H9 (cell line): ENCODE results near the gene ABCB11. TPM values are rescaled to one million over a fixed set of nuclear protein-coding genes. Genes with fewer than 3 reads are reported as not detected.

Source experiments
- DNase-seq: peaks from one replicate; pipeline ENCODE4 v3.0.0-alpha.2; 2017
- H2AFZ ChIP-seq: one replicate; pipeline ENCODE4 v1.6.1; 2013; ENCODE audit warnings: mild to moderate bottlenecking, low read length, control low read depth, moderate library complexity
- H2AK5ac ChIP-seq: 2 replicates; pipeline ENCODE4 v1.6.1; 2013; ENCODE audit warnings: low read length, control low read depth, mixed read lengths; ENCODE audit not compliant: insufficient read length
- H2BK120ac ChIP-seq: one replicate; pipeline ENCODE4 v1.6.1; 2013; ENCODE audit warnings: low read depth, mild to moderate bottlenecking, low read length, control low read depth, inconsistent platforms; ENCODE audit not compliant: poor library complexity, severe bottlenecking
- H2BK12ac ChIP-seq: 2 replicates; pipeline ENCODE4 v1.6.1; 2013; ENCODE audit warnings: low read length, control low read depth, mixed read lengths, low read depth; ENCODE audit not compliant: insufficient read length
- H2BK15ac ChIP-seq: 2 replicates; pipeline ENCODE4 v1.6.1; 2013; ENCODE audit warnings: low read depth, low read length, control low read depth
- H2BK20ac ChIP-seq: one replicate; pipeline ENCODE4 v1.6.1; 2013; ENCODE audit warnings: low read depth, mild to moderate bottlenecking, low read length, control low read depth, inconsistent platforms; ENCODE audit not compliant: poor library complexity, severe bottlenecking
- H2BK5ac ChIP-seq: 2 replicates; pipeline ENCODE4 v1.6.1; 2013; ENCODE audit warnings: low read length, control low read depth, mixed read lengths; ENCODE audit not compliant: insufficient read length
- H3K14ac ChIP-seq: 2 replicates; pipeline ENCODE4 v1.6.1; 2013; ENCODE audit warnings: low read length, control low read depth; ENCODE audit not compliant: insufficient read depth
- H3K18ac ChIP-seq: 2 replicates; pipeline ENCODE4 v1.6.1; 2013; ENCODE audit warnings: low read depth, mild to moderate bottlenecking, mixed read lengths, low read length, control low read depth; ENCODE audit not compliant: insufficient read length
- H3K23ac ChIP-seq: 2 replicates; pipeline ENCODE4 v1.6.1; 2013; ENCODE audit warnings: low read length, control low read depth, mixed read lengths, low read depth; ENCODE audit not compliant: insufficient read length
- H3K23me2 ChIP-seq: 2 replicates; pipeline ENCODE4 v1.6.1; 2013; ENCODE audit warnings: low read depth, mild to moderate bottlenecking, mixed read lengths, low read length, control low read depth; ENCODE audit not compliant: insufficient read length, poor library complexity, severe bottlenecking
- H3K27ac ChIP-seq: 2 replicates; pipeline ENCODE4 v1.5.1; 2013; ENCODE audit warnings: low read length, control low read depth, mixed read lengths, low read depth; ENCODE audit not compliant: insufficient read length
- H3K27me3 ChIP-seq: 2 replicates; pipeline ENCODE4 v1.6.1; 2013; ENCODE audit warnings: low read length, control low read depth, inconsistent platforms; ENCODE audit not compliant: insufficient read depth
- H3K4ac ChIP-seq: 2 replicates; pipeline ENCODE4 v1.6.1; 2013; ENCODE audit warnings: low read depth, mild to moderate bottlenecking, control low read depth, inconsistent platforms, low read length, moderate library complexity
- H3K4me1 ChIP-seq: 2 replicates; pipeline ENCODE4 v1.6.1; 2013; ENCODE audit warnings: low read length, control low read depth, inconsistent platforms; ENCODE audit not compliant: insufficient read depth
- H3K4me2 ChIP-seq: 2 replicates; pipeline ENCODE4 v1.6.1; 2013; ENCODE audit warnings: low read length, control low read depth, mixed read lengths; ENCODE audit not compliant: insufficient read length, insufficient read depth
- H3K56ac ChIP-seq: 2 replicates; pipeline ENCODE4 v1.6.1; 2013; ENCODE audit warnings: low read depth, mild to moderate bottlenecking, mixed read lengths, low read length, control low read depth; ENCODE audit not compliant: insufficient read length
- H3K79me1 ChIP-seq: 2 replicates; pipeline ENCODE4 v1.6.1; 2013; ENCODE audit warnings: low read depth, mild to moderate bottlenecking, moderate library complexity, low read length, control low read depth, inconsistent platforms; ENCODE audit not compliant: insufficient read depth, poor library complexity, severe bottlenecking
- H3K79me2 ChIP-seq: 2 replicates; pipeline ENCODE4 v1.6.1; 2013; ENCODE audit warnings: low read length, control low read depth, inconsistent platforms; ENCODE audit not compliant: insufficient read depth
- H3K9ac ChIP-seq: 2 replicates; pipeline ENCODE4 v1.6.1; 2013; ENCODE audit warnings: low read length, control low read depth, mixed read lengths; ENCODE audit not compliant: insufficient read length; ENCODE audit errors: extremely low read depth
- H3K9me3 ChIP-seq: one replicate; pipeline ENCODE4 v1.6.1; 2013; ENCODE audit warnings: low read depth, low read length, inconsistent platforms; ENCODE audit not compliant: control insufficient read depth
- H3T11ph ChIP-seq: one replicate; pipeline ENCODE4 v1.6.1; 2013; ENCODE audit warnings: mild to moderate bottlenecking, low read length, control low read depth, inconsistent platforms
- H4K20me1 ChIP-seq: one replicate; pipeline ENCODE4 v1.6.1; 2013; ENCODE audit not compliant: control insufficient read depth, insufficient read length, insufficient read depth
- H4K5ac ChIP-seq: 2 replicates; pipeline ENCODE4 v1.6.1; 2013; ENCODE audit warnings: low read depth, mild to moderate bottlenecking, mixed read lengths, low read length, control low read depth; ENCODE audit not compliant: insufficient read length
- H4K8ac ChIP-seq: replicated peaks from 2 replicates; pipeline ENCODE4 v1.6.1; 2013; ENCODE audit warnings: low read length, control low read depth, mixed read lengths, low read depth; ENCODE audit not compliant: insufficient read length
- H4K91ac ChIP-seq: 2 replicates; pipeline ENCODE4 v1.6.1; 2013; ENCODE audit warnings: low read depth, mild to moderate bottlenecking, moderate library complexity, mixed read lengths, low read length, control low read depth; ENCODE audit not compliant: insufficient read length
- H3K27ac Mint-ChIP-seq, 3 experiments: 2 replicates in 2 of 3; 3 replicates in 1 of 3; pipeline ENCODE4 v1.8.0; 2020 to 2021; ENCODE audit warnings: mixed read lengths in 3 of 3, mild to moderate bottlenecking in 1 of 3, moderate library complexity in 1 of 3
- H3K27me3 Mint-ChIP-seq: 2 replicates; pipeline ENCODE4 v1.8.0; 2021; ENCODE audit warnings: low read depth, mild to moderate bottlenecking, moderate library complexity, mixed read lengths
- H3K36me3 Mint-ChIP-seq, 3 experiments: 2 replicates in 2 of 3; 3 replicates in 1 of 3; pipeline ENCODE4 v1.8.0; 2020 to 2021; ENCODE audit warnings: low read depth in 3 of 3, mixed read lengths in 3 of 3; ENCODE audit not compliant: insufficient read depth in 1 of 3
- H3K4me1 Mint-ChIP-seq, 2 experiments: 2 replicates each; pipeline ENCODE4 v1.8.0; 2020; ENCODE audit warnings: mixed read lengths in 2 of 2
- H3K4me3 Mint-ChIP-seq, 2 experiments: 2 replicates in 1 of 2; 3 replicates in 1 of 2; pipeline ENCODE4 v1.8.0; 2020 to 2021; ENCODE audit warnings: mild to moderate bottlenecking in 2 of 2, mixed read lengths in 2 of 2, moderate library complexity in 1 of 2
- H3K9me3 Mint-ChIP-seq, 2 experiments: 2 replicates in 1 of 2; 3 replicates in 1 of 2; pipeline ENCODE4 v1.8.0; 2020; ENCODE audit warnings: mild to moderate bottlenecking in 2 of 2, mixed read lengths in 2 of 2, moderate library complexity in 1 of 2
- CTCF ChIP-seq: fragments of 200-600 bp; sonication (generic); conservative IDR thresholded peaks from 3 replicates; pipeline ENCODE4 v1.8.0; 2021; ENCODE audit warnings: antibody characterized with exemption, mild to moderate bottlenecking
- WGBS: extraction: QIAGEN DNeasy Blood & Tissue Kit; methylation state at CpG from one replicate; pipeline ENCODE4 v1.1.7; 2013; ENCODE audit warnings: missing lambda C conversion rate, low lambda C conversion rate, mixed read lengths; ENCODE audit not compliant: insufficient read length; ENCODE audit errors: extremely low coverage; 5-methylcytosine and 5-hydroxymethylcytosine counted together
- total RNA-seq: library from RNA; stranded (reverse); gene quantifications from 2 replicates; pipeline ENCODE4 v1.2.1, GENCODE V29; 2021

The ABCB11 gene
- total RNA-seq, 1 experiment from 2014 or later: not detected

GRCh38 chr2:168976034-168976654 is 55.0 kb downstream of the ABCB11 start:
- Histone ChIP-seq H2BK5ac (no peak overlapping the region), H3K4me2 (no peak overlapping the region), H3K27ac (no peak overlapping the region), H4K91ac (no peak overlapping the region), H3K9me3 (no peaks in the 10 kb centered on the region), H3K27me3 (no peaks in the 10 kb centered on the region), H3K56ac (no peak overlapping the region), H3K4me1 (no peaks in the 10 kb centered on the region), H3K79me2 (no peaks in the 10 kb centered on the region), H3K4ac (no peak overlapping the region), H2BK15ac (no peak overlapping the region), H4K20me1 (no peaks in the 10 kb centered on the region), H2BK12ac (no peak overlapping the region), H3K23ac (no peak overlapping the region), H3K79me1 (no peaks in the 10 kb centered on the region), H3K9ac (no peak overlapping the region), H3K14ac (no peak overlapping the region), H4K8ac (no peak overlapping the region), H2AK5ac (no peak overlapping the region), H2BK120ac (no peak overlapping the region), H3T11ph (no peak overlapping the region), H3K23me2 (no peaks in the 10 kb centered on the region), H3K18ac (no peak overlapping the region), H2AFZ (no peak overlapping the region), H4K5ac (no peak overlapping the region), H2BK20ac (no peak overlapping the region)
- DNase-seq: no peak
- H3K4me3 Mint-ChIP-seq: no peak overlapping the region
- H3K4me1 Mint-ChIP-seq: peaks cover 0 to 4% of the 10 kb centered on the region in 2 experiments; a peak in 1 of 4 replicates
- WGBS: no CpG with 5 or more reads among the region's 6 CpGs
- H3K27me3 Mint-ChIP-seq: no peaks in the 10 kb centered on the region
- no peaks in the 10 kb centered on the region for H3K36me3 Mint-ChIP-seq
- H3K9me3 Mint-ChIP-seq: no peaks in the 10 kb centered on the region
- no peak overlapping the region; a peak in 1 of 7 replicates for H3K27ac Mint-ChIP-seq
- TF ChIP-seq CTCF: no peak
